Tibial nerve (tissue), 4 donors: Measurements from ENCODE around the gene ADAMTS12.

Experiments used
- EP300 ChIP-seq, 2 donors: sonication (generic); formaldehyde crosslinking; IDR thresholded peaks; one replicate each; pipeline ENCODE4 v1.6.1; 2017; ENCODE audit warnings: antibody characterized with exemption in 2 of 2, mild to moderate bottlenecking in 1 of 2
- POLR2A ChIP-seq, 2 donors: fragments of 450-650 bp; IDR thresholded peaks; one replicate each; pipeline ENCODE4 v1.6.1; 2017; ENCODE audit warnings: antibody characterized with exemption in 2 of 2, mild to moderate bottlenecking in 2 of 2, moderate library complexity in 2 of 2
- TF ChIP-seq, protein P1 (sequence below), 5 experiments: fragments of 200-600 bp in 3 of 5; fragments of 450-650 bp in 2 of 5; sonication (generic) in 3 of 5; IDR thresholded peaks; one replicate each; pipeline ENCODE4 v1.5.1; 2016 to 2019; ENCODE audit warnings: antibody characterized with exemption in 5 of 5, mild to moderate bottlenecking in 3 of 5, moderate library complexity in 2 of 5

DNA sequence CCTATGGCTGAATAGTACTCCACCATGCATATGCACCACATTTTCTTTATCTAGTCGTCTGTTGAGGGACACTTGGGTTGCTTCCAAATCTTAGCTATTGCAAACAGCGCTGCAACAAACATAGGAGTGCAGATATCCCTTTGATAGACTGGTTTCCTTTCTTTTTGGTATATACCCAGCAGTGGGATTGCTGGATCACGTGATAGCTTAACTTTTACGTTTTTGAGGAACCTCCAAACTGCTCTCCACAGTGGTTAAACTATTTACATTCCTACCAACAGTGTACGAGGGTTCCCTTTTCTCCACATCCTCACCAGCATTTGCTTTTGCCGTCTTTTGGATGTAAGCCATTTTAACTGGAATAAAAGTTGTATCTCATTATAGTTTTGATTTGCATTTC lies 308.5 kb downstream of the ADAMTS12 start:
- TF ChIP-seq, protein P1, sequence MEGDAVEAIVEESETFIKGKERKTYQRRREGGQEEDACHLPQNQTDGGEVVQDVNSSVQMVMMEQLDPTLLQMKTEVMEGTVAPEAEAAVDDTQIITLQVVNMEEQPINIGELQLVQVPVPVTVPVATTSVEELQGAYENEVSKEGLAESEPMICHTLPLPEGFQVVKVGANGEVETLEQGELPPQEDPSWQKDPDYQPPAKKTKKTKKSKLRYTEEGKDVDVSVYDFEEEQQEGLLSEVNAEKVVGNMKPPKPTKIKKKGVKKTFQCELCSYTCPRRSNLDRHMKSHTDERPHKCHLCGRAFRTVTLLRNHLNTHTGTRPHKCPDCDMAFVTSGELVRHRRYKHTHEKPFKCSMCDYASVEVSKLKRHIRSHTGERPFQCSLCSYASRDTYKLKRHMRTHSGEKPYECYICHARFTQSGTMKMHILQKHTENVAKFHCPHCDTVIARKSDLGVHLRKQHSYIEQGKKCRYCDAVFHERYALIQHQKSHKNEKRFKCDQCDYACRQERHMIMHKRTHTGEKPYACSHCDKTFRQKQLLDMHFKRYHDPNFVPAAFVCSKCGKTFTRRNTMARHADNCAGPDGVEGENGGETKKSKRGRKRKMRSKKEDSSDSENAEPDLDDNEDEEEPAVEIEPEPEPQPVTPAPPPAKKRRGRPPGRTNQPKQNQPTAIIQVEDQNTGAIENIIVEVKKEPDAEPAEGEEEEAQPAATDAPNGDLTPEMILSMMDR (IDR thresholded peaks at IDR 0.05) = no peak
- TF ChIP-seq POLR2A (IDR thresholded peaks at IDR 0.05) (no peak), EP300 (IDR thresholded peaks at IDR 0.05) (no peak)
